IPS-20b (cell line): ENCODE results near the gene CFAP99.

Experiments used
- H3K27ac ChIP-seq: one replicate; pipeline ENCODE4 v1.5.1; 2013; ENCODE audit warnings: low read length
- H3K27me3 ChIP-seq: 2 replicates; pipeline ENCODE4 v1.6.1; 2013; ENCODE audit warnings: mild to moderate bottlenecking, low read length, inconsistent platforms; ENCODE audit not compliant: insufficient read depth
- H3K36me3 ChIP-seq: 2 replicates; pipeline ENCODE4 v1.6.1; 2013; ENCODE audit warnings: low read depth, mild to moderate bottlenecking, inconsistent platforms, low read length, moderate library complexity; ENCODE audit not compliant: insufficient read depth
- H3K4me1 ChIP-seq: 2 replicates; pipeline ENCODE4 v1.6.1; 2013; ENCODE audit warnings: mild to moderate bottlenecking, control low read depth, inconsistent platforms, low read length, moderate library complexity; ENCODE audit not compliant: insufficient read depth
- H3K4me3 ChIP-seq: 2 replicates; pipeline ENCODE4 v1.5.1; 2013; ENCODE audit warnings: mild to moderate bottlenecking, low read length, inconsistent platforms
- H3K9ac ChIP-seq: 2 replicates; pipeline ENCODE4 v1.6.1; 2013; ENCODE audit warnings: low read depth, mild to moderate bottlenecking, inconsistent platforms, low read length, moderate library complexity
- H3K9me3 ChIP-seq: 2 replicates; pipeline ENCODE4 v1.6.1; 2013; ENCODE audit warnings: mild to moderate bottlenecking, low read depth, low read length, inconsistent platforms; ENCODE audit not compliant: insufficient read depth

CFAP99 gene

DNA sequence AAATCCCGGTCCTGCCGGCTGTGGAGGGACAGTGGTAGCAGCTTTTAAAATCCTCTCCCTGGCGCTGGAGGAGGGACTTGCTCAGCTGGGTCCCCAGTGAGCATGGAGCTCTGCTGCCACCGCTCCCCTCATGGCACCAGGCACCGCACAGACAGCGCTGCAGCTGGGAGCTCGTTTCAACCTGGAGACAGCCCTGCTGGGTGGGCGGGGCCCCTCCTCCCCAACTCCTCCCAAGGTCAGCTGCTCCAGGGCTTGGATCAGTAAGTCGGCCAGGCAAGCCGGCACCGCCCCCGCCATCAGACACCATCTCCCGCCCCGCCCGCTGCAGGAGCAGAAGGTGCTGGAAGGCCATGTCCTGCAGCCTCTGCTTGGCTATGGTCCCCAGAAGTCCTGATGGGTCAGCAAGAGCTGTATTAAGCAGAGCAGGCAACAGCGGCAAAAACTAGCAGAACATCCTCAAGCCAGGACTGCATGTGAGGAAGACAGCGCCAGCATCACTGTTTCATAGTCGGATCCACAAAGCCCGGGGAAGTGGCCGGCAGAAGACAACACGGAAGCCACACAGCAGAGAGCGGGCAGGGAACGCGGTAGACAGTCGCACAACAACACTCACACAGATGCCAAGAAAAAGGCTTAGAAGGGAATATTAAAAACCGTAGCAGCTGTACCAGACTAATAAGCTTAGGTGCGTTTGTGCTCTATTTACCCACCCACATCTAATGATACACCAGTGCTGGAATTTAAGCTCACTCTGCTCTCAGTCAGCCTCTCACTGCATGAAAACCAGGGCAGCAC, 16.5 kb upstream of the CFAP99 start:
- H3K9me3 ChIP-seq: no peaks in the 10 kb centered on the region
- H3K4me3 ChIP-seq: peak overlapping the region; percentile 65
- peaks cover 5% of the 10 kb centered on the region for H3K4me1 ChIP-seq
- H3K27ac ChIP-seq: no peak overlapping the region
- H3K36me3 ChIP-seq: no peaks in the 10 kb centered on the region
- H3K27me3 ChIP-seq: peaks cover 32% of the 10 kb centered on the region
- H3K9ac ChIP-seq: peak overlapping the region; percentile 37; the same call in 1 of the 2 replicates

DNA sequence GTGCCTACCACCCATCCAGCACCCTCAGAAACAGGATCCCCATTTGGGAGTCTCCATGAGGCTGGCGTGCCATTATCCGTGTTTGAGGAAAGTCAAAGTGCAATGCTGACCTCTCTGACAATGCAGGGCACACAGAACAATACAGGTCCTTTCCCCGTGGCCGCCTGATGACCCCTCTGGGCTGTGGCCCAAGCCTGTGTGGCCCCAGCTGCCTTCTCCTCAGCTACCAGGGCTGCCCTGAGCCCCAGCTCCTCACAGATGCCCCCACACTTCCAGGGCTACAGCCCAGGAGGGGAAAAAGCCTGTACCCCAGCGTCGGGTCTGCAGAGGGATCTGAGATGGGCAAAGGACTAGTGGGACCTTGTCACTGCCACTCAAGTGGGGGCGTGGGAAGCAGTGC, 15.8 kb upstream of the CFAP99 start:
- Histone ChIP-seq H3K27ac (no peak overlapping the region), H3K9ac (peak overlapping the region; percentile 37; the same call in 1 of the 2 replicates), H3K4me3 (peak overlapping the region; percentile 65; the same call in 1 of the 2 replicates), H3K27me3 (peaks cover 32% of the 10 kb centered on the region), H3K4me1 (peaks cover 5% of the 10 kb centered on the region), H3K9me3 (no peaks in the 10 kb centered on the region), H3K36me3 (no peaks in the 10 kb centered on the region)

DNA sequence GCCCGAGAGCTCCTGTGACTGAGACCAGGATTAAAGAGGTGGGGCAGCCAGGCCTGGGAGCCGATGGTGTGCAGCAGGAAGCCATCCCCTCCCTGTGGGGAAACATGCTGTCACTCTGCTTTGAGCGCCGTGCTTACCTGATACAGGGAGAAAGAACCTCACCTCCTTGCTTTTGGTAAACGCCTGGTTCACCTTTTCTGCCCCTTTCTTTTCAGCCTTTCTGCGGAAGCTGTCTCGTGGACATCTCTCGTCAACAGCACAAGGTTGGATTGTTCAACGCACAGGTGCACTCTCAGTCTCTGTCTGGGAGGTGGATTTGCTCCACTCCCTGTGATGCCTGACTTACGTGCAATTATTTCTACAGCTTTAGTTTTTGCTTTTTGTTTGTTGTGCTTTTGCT, 12.3 kb upstream of the CFAP99 start:
- Histone ChIP-seq H3K9ac (no peak overlapping the region), H3K36me3 (no peaks in the 10 kb centered on the region), H3K4me3 (no peak overlapping the region), H3K4me1 (peaks cover 5% of the 10 kb centered on the region), H3K27ac (no peak overlapping the region), H3K27me3 (peaks cover 27% of the 10 kb centered on the region), H3K9me3 (no peaks in the 10 kb centered on the region)

DNA sequence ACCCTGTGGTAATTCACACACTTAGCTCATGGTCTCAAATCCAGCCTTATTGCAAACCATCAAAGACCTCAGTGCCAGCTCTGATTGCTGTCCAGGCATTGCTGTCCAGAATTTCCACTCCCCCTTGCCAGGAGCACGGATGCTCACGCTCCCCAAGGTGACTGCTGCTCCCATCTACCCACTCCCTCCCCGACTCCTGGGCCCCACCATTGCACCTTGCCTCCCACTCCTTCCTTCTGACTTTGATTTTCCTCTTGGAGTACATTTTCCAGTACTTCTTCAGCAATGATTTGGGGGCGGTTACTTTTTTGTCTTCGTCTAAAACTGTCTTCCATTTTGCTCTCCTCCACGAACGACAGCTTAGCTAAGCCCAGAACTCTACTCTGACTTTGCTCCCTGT, 11.8 kb upstream of the CFAP99 start:
- Histone ChIP-seq H3K36me3 (no peaks in the 10 kb centered on the region), H3K27me3 (peaks cover 27% of the 10 kb centered on the region), H3K4me3 (no peak overlapping the region), H3K9me3 (no peaks in the 10 kb centered on the region), H3K9ac (no peak overlapping the region), H3K4me1 (peaks cover 5% of the 10 kb centered on the region), H3K27ac (no peak overlapping the region)

DNA sequence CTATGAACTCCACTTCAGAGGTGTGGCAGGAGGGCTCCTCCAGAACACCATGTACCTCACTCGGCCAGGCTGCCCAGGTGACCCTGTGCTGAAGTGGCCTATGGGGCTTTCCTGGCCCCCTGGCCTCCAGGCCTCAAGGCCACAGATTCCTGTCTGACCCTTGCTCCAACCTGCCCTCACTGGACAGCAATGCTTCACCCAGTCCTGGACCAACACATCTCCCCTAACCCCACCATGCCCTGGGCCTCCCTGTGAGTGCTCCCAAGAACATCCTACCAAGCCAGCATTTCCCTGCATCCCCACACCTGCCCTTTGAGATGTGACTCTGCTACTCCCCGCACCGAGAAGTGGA, 10.8 kb upstream of the CFAP99 start:
- Histone ChIP-seq H3K9me3 (no peaks in the 10 kb centered on the region), H3K27ac (no peak overlapping the region), H3K27me3 (peaks cover 29% of the 10 kb centered on the region), H3K36me3 (no peaks in the 10 kb centered on the region), H3K4me3 (no peak overlapping the region), H3K9ac (no peak overlapping the region), H3K4me1 (peaks cover 7% of the 10 kb centered on the region)

DNA sequence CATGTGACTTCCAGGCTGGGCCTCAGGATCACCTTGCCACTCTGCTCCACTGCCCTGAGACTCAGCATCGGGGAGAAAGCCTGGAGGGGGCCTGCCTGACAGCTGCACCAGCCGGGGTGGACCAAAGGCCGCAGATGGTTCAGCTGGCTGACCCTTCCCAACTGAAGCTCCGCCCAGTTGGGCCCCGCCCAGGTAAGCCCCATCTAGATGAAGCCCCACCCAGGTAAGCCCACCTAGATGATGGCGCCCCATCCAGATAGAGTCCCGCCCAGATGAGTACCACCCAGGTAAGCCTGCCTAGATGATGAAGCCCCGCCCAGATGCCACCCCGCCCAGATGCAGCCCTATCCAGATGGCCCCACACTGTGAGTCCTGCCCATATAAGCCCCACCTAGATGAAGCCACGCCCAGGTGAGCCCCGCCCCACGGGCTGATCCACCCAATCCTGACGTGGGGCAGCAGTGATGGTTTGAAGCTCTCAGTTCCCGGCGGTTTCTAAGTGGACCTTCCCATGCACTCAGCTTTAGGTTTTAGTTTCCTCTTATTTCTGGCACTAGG, 10.3 kb upstream of the CFAP99 start:
- Histone ChIP-seq H3K36me3 (no peaks in the 10 kb centered on the region), H3K9ac (no peak overlapping the region), H3K4me3 (no peak overlapping the region), H3K27me3 (peaks cover 29% of the 10 kb centered on the region), H3K27ac (no peak overlapping the region), H3K4me1 (peaks cover 8% of the 10 kb centered on the region), H3K9me3 (no peaks in the 10 kb centered on the region)

DNA sequence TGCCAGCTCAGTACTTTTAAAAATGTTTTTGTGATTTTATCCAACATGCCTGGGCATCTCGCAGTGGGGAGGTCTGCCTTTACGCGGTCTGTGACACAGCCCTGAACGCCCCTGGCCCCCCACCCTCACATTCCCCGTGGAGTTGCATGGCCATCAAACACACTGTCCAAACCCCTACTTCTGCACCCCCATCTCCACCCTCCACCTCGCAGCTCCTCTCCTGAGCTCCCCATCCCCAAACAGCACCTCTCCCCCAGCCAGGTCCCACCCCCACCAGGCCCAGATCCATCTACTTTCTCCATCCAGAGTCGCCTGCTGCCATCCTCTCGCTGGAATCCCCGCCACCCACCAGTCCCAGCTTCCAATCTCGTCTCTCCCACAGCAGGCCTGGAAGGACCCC, 9.8 kb upstream of the CFAP99 start:
- Histone ChIP-seq H3K9ac (no peak overlapping the region), H3K36me3 (no peaks in the 10 kb centered on the region)

DNA sequence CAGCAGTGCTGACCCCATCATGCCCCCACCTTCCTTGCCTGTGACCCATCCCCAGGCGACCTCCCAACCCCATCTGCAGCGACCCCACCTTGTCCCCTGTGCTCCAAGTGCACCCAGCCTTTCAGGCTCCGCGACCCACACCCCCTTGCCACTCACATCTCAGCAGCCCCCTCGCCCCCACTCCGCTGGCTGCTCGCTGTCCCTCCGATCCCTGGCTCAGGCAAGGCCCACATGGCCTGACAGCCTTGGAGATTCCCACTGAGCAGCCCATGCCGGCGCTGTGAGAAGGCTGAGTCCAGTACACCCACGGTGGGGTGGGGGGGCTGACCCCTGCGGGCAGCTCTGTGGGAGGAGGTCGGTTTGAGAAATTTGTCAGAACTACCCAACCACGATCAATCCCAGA, 9.4 kb upstream of the CFAP99 start:
- Histone ChIP-seq H3K9me3 (no peaks in the 10 kb centered on the region), H3K27ac (no peak overlapping the region), H3K9ac (no peak overlapping the region), H3K27me3 (peaks cover 36% of the 10 kb centered on the region), H3K4me3 (no peak overlapping the region), H3K4me1 (peaks cover 12% of the 10 kb centered on the region), H3K36me3 (no peaks in the 10 kb centered on the region)

More for the DNA sequence above, 9.8 kb upstream of the CFAP99 start:
- Histone ChIP-seq H3K27ac (no peak overlapping the region), H3K4me1 (peaks cover 12% of the 10 kb centered on the region), H3K9me3 (no peaks in the 10 kb centered on the region), H3K27me3 (peaks cover 32% of the 10 kb centered on the region), H3K4me3 (no peak overlapping the region)

DNA sequence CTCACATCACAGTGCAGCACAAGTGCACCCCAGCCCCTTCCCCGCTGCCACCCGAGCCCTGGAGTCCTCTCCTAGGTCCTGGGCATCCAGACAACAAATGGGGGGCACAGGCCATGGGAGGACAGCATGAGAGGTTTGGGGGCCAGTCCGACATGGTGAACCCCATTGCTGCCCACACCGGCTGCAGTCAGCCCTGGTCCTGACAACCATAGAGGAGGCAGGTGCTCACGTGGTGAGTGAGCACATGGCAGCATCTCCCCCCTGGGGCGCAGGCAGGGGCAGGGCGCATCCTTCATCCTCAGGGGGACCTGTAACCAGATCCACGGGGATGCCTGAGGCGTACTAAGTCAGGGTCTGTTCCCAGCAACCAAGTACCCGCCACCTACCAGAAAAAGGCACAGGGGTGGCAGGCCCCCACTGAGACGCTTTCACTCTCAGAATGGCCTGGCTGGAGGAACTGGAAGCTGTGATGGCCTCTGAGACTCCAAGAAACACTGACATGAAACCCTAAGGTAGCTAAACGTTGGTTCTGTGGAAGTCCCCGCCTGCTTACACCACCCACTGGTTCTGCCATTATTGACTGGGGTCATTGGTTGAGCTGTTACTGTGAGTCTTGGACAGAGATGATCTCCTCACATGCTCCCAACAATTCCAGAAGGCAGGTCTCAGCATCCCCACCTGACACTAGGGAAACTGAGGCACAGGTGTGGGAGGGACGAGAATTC, 6.8 kb upstream of the CFAP99 start:
- Histone ChIP-seq H3K4me3 (peak overlapping the region; percentile 60; the same call in 1 of the 2 replicates), H3K4me1 (peaks cover 15% of the 10 kb centered on the region), H3K27me3 (peaks cover 59% of the 10 kb centered on the region), H3K9ac (no peak overlapping the region), H3K9me3 (no peaks in the 10 kb centered on the region), H3K36me3 (no peaks in the 10 kb centered on the region), H3K27ac (no peak overlapping the region)

DNA sequence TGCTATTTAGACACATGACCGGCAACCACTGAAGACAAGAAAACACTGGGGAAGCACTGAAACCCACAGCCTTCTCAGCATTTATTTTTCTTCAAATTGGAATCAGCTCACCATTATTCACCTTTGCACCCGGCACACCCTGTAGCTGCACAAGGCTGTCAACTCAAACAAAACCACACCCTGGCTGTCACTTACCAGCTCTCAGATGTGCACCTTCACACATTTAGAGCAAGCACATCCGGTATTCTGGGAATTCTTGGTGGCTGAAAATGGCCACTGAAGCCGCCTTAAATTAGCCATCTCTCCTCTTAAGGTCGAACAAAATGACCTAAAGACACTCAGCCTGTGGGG, 6.2 kb upstream of the CFAP99 start:
- Histone ChIP-seq H3K9ac (peak overlapping the region; percentile 64; the same call in 1 of the 2 replicates), H3K4me1 (peaks cover 15% of the 10 kb centered on the region), H3K4me3 (peak overlapping the region; percentile 60), H3K27ac (no peak overlapping the region), H3K9me3 (no peaks in the 10 kb centered on the region), H3K27me3 (peaks cover 65% of the 10 kb centered on the region), H3K36me3 (no peaks in the 10 kb centered on the region)

DNA sequence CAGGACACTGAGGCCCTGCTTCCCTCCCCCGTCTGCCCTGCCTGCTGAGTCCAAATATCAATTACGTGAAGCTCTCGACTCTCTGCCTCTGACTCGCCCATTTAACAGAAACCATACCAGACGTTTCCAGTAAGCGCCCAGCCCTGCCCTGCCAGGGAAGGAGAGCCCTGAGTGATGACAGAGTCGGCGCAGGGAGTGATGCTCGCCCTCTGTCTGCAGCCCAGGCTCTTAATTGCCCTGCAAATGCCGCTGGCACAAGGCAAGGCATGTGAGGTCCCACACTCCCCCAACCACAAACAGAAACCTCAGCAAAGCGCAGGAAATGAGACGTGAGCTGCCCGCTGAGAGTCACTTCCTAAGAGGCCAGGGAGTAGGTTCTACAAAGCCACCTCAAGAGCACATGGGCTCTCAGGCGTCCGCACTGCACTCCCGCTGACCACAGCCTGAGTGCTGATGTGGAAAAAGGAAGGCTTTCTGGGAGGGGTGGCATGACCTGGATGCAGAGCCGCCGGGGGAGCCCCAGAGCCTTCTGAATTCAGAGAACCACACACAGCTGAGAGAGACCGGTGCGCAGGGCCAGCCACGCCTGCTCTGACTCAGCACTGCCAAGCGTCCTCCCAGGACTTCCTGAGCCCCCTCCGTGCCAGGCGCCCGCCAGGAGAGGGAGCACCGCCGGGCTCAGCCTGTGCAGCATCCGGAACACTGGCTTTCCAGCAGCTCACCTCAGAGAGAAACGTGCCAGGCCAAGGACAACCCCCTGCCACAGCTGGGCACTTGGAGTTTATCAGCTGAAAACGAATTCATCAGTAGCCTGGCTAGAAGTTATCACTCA, 5.7 kb upstream of the CFAP99 start:
- no peaks in the 10 kb centered on the region for H3K36me3 ChIP-seq
- no peaks in the 10 kb centered on the region for H3K9me3 ChIP-seq
- peaks cover 71% of the 10 kb centered on the region for H3K27me3 ChIP-seq
- H3K4me3 ChIP-seq: peak overlapping the region; percentile 60
- peak overlapping the region; percentile 28 for H3K27ac ChIP-seq
- H3K4me1 ChIP-seq: peaks cover 15% of the 10 kb centered on the region
- H3K9ac ChIP-seq: peak overlapping the region; percentile 64; the same call in 1 of the 2 replicates
